Fibroblast of villous mesenchyme (primary cell): ENCODE results near the gene SLC25A26. TPM values are rescaled to one million over a fixed set of nuclear protein-coding genes. Genes with fewer than 3 reads are reported as not detected.

Experiments
- DNase-seq: peaks from one replicate; pipeline ENCODE4 v3.0.0-alpha.2; 2010; ENCODE audit warnings: low read depth
- H3K4me3 ChIP-seq: 2 replicates; pipeline ENCODE4 v1.5.1; 2011; ENCODE audit warnings: low read depth, mild to moderate bottlenecking, low read length
- CTCF ChIP-seq: IDR thresholded peaks from 2 replicates; pipeline ENCODE4 v1.5.1; 2012; ENCODE audit warnings: low read depth, mild to moderate bottlenecking, low read length; ENCODE audit not compliant: insufficient read depth
- total RNA-seq: library from RNA; depleted of rRNA; stranded (reverse); fragments of >200 nt; gene quantifications from 2 replicates; pipeline ENCODE4 v1.2.3, GENCODE V29; 2012

The SLC25A26 gene
- total RNA-seq, 1 donor, result 18.1 TPM

- DNase-seq, result no peak
These were observed 181.9 kb downstream of the SLC25A26 start for GRCh38 chr3:66402596-66403290.

GRCh38 chr3:66403323-66403990 lies 182.7 kb downstream of the SLC25A26 start:
- TF ChIP-seq CTCF, result no peak
- peak; percentile 29 for DNase-seq
- no peak overlapping the region for H3K4me3 ChIP-seq

More at GRCh38 chr3:66402596-66403290, 181.9 kb downstream of the SLC25A26 start:
- TF ChIP-seq CTCF, result no peak
- H3K4me3 ChIP-seq, result no peak overlapping the region

- DNase-seq, result no peak
- TF ChIP-seq CTCF, result no peak
- no peak overlapping the region for H3K4me3 ChIP-seq
These were observed 183.4 kb downstream of the SLC25A26 start for GRCh38 chr3:66404197-66404596.

GRCh38 chr3:66404903-66405700 lies 184.3 kb downstream of the SLC25A26 start:
- no peak for TF ChIP-seq CTCF
- DNase-seq, result no peak
- no peak overlapping the region for H3K4me3 ChIP-seq

- TF ChIP-seq CTCF, result no peak
- peak; percentile 59 for DNase-seq
- H3K4me3 ChIP-seq, result no peak overlapping the region
These were observed 184.9 kb downstream of the SLC25A26 start for GRCh38 chr3:66405701-66406091.

- no peak overlapping the region for H3K4me3 ChIP-seq
- no peak for DNase-seq
- no peak for TF ChIP-seq CTCF
These were observed 185.4 kb downstream of the SLC25A26 start for GRCh38 chr3:66406163-66406562.
